Left lung (tissue), 10 donors: ENCODE data around the gene MYO5C. TPM values are rescaled to one million over a fixed set of nuclear protein-coding genes. Genes with fewer than 3 reads are reported as not detected.

Experiments used
- ATAC-seq: fragments of 200-7000 bp; cut with Tn5 transposase; one replicate; pipeline ENCODE4 v1.9.1; 2020; ENCODE audit warnings: moderate library complexity
- DNase-seq, 4 donors: peaks; one replicate each; pipeline ENCODE4 v3.0.0-alpha.2; 2013 to 2020
- H3K27ac ChIP-seq, 2 donors: fragments of 200-600 bp; sonication (generic) in 1 of 2; one replicate each; pipeline versions ENCODE4 v1.5.0 to v1.8.0; 2020 to 2021
- H3K27me3 ChIP-seq, 2 donors: fragments of 200-600 bp; sonication (generic) in 1 of 2; one replicate each; pipeline versions ENCODE4 v1.5.0 to v1.8.0; 2020 to 2021
- H3K36me3 ChIP-seq, 2 donors: fragments of 200-600 bp; sonication (generic) in 1 of 2; one replicate each; pipeline versions ENCODE4 v1.5.0 to v1.8.0; 2020 to 2021
- H3K4me1 ChIP-seq, 2 donors: fragments of 200-600 bp; one replicate each; pipeline ENCODE4 v1.8.0; 2021
- H3K4me3 ChIP-seq, 2 donors: fragments of 200-600 bp; sonication (generic) in 1 of 2; one replicate each; pipeline versions ENCODE4 v1.5.0 to v1.8.0; 2020 to 2021; ENCODE audit warnings: mild to moderate bottlenecking in 1 of 2
- H3K9me3 ChIP-seq, 2 donors: fragments of 200-600 bp; sonication (generic) in 1 of 2; one replicate each; pipeline versions ENCODE4 v1.5.0 to v1.8.0; 2020 to 2021
- CTCF ChIP-seq, 2 donors: fragments of 200-600 bp; sonication (generic) in 1 of 2; IDR thresholded peaks; one replicate each; pipeline versions ENCODE4 v1.5.0 to v1.8.0; 2021; ENCODE audit warnings: antibody characterized with exemption in 2 of 2
- intact Hi-C, 2 donors: fragments of 100-400 bp; cut with DNase I; formaldehyde crosslinking; loops; one replicate each; pipeline versions ENCODE4 v1.11.2 to v1.14.2; 2022
- polyA plus RNA-seq, 6 donors: library from polyadenylated mRNA; unstranded; fragments of 120-200 nt; gene quantifications; one replicate each; pipeline ENCODE4 v1.2.1, GENCODE V29; 2013; ENCODE audit not compliant: insufficient read length in 6 of 6
- total RNA-seq, 2 donors: library from RNA; stranded (reverse); fragmentation: NEBNext Ultra II Directional; extraction: Animal tissue kit (Norgen Biotek cat#: 25700); gene quantifications; one replicate each; pipeline ENCODE4 v1.2.1, GENCODE V29; 2021
- donor health status: DM: no; HTN: yes; CAD: no.
- donor health status: DM: no; HTN: no; CAD: no.

The MYO5C gene
- total and polyA plus RNA-seq, 8 donors: 29.7 to 89.2 (median 36.7) TPM

GRCh38 chr15:52238149-52238548 lies 57.5 kb downstream of the MYO5C start:
- H3K27ac ChIP-seq: no peak overlapping the region
- no peak for DNase-seq
- no peak overlapping the region for H3K4me3 ChIP-seq
- intact Hi-C loops: no loop called here
- no peaks in the 10 kb centered on the region for H3K4me1 ChIP-seq
- no peaks in the 10 kb centered on the region for H3K9me3 ChIP-seq
- TF ChIP-seq CTCF (IDR thresholded peaks at IDR 0.05): no peak
- no peaks in the 10 kb centered on the region for H3K27me3 ChIP-seq
- H3K36me3 ChIP-seq: peaks cover 0 to 26% of the 10 kb centered on the region in 2 donors
- ATAC-seq: no peak

DNA sequence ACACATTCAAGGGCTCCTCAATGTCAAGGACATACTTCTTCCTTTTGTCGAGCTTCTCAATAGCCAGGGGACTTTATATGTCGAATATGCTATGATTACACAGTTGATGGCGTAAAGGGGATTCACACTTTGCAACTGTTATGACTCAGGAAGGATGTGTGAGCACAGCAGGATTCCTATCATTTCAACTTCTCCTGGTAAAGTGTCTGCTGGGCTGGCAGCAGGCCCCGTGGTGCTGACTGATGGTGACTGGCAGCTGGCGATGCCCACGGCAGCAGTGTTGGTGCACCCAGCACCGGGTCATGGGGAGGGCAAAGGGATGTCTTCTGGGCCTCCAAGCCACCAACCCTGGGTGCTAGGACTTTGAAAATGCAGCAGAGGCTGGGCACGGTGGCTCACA lies 59.6 kb downstream of the MYO5C start:
- ATAC-seq: peak; percentile 12
- DNase-seq: no peak
- intact Hi-C loops: no loop called here
- Histone ChIP-seq H3K27me3 (no peaks in the 10 kb centered on the region), H3K9me3 (no peaks in the 10 kb centered on the region), H3K4me1 (no peaks in the 10 kb centered on the region), H3K36me3 (peaks cover 0 to 18% of the 10 kb centered on the region in 2 donors), H3K27ac (no peak overlapping the region), H3K4me3 (no peak overlapping the region)
- no peak for TF ChIP-seq CTCF (IDR thresholded peaks at IDR 0.05)

DNA sequence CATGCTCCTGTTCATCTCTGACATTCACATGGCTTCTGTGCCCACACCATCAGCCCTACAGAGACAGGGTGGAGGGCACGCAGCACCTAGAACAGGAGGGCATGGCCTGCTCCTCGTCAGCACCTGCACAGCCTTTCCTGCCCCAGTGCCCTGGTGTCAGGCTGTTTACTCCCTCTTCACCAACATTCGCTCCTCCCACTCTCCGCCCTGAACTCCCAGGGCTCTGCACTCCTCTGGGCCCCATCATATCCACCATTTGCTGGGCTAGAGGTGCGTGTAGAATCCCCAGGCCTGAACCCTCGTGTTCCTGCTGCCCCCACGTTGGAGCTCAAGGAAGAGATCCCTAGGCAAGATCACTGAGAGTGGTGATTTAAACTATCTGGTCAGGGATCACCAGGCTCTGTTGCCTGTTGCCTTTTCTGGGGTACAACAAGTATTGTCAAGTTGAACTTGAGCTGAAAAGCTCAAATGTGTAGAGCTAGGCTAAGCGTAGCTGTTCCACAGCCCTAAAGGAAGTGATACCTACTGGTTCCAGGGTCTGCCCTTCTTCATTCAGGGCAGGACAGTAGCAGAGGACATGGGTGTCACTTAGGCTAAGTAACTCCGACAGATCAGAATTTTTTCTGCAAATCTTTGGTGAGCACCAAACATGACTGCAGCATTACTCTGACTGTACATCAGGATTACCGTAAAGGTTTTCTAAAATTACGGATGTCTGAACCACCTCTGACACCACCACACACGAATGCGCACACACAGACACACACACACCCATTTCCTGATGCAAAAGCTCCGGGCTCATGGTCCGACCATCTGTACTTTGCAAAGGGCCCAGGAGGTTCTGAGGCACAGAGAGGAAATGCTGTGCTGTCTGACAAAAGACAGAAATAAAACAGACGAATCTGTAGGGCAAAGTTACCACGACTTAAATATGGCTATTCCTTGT lies 60.7 kb downstream of the MYO5C start:
- H3K36me3 ChIP-seq: peaks cover 0 to 18% of the 10 kb centered on the region in 2 donors
- no peak overlapping the region for H3K4me3 ChIP-seq
- H3K27ac ChIP-seq: no peak overlapping the region
- no peak for DNase-seq
- peak; percentile 23 for ATAC-seq
- no peaks in the 10 kb centered on the region for H3K9me3 ChIP-seq
- intact Hi-C loops: no loop called here
- no peaks in the 10 kb centered on the region for H3K4me1 ChIP-seq
- TF ChIP-seq CTCF (IDR thresholded peaks at IDR 0.05): no peak
- no peaks in the 10 kb centered on the region for H3K27me3 ChIP-seq

DNA sequence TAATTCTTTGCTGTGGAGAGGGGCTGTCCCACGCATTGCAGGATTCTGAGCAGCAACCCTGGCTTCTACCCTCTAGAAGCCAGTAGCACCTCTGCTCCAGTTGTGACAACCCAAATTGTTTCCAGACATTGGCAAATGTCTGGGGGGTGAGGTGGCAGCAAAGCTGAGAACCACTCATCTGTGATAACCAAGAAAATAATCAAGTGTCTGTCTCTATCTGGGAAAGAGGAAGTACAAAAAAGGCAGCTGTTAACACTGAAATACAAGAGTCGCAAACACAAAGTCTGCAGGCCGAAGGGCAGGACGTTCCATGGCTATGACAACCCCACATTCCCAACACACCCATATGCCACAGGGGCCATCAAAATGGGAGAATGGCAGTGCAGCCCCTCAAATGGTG lies 62.2 kb downstream of the MYO5C start:
- no peak for TF ChIP-seq CTCF (IDR thresholded peaks at IDR 0.05)
- Histone ChIP-seq H3K4me3 (no peak overlapping the region), H3K27ac (no peak overlapping the region), H3K4me1 (no peaks in the 10 kb centered on the region), H3K27me3 (no peaks in the 10 kb centered on the region), H3K9me3 (no peaks in the 10 kb centered on the region), H3K36me3 (peaks cover 0 to 7% of the 10 kb centered on the region in 2 donors)
- ATAC-seq (no peak), DNase-seq (no peak)
- intact Hi-C loops: no loop called here

GRCh38 chr15:52232327-52232726 lies 63.3 kb downstream of the MYO5C start:
- intact Hi-C loops: no loop called here
- Histone ChIP-seq H3K36me3 (peaks cover 0 to 4% of the 10 kb centered on the region in 2 donors), H3K27ac (no peak overlapping the region), H3K4me3 (no peak overlapping the region), H3K9me3 (no peaks in the 10 kb centered on the region), H3K4me1 (no peaks in the 10 kb centered on the region), H3K27me3 (no peaks in the 10 kb centered on the region)
- DNase-seq (no peak), ATAC-seq (no peak)
- TF ChIP-seq CTCF (IDR thresholded peaks at IDR 0.05): no peak
